GM12892 (cell line): Measurements from ENCODE around the gene PRDM15.

Source experiments
- POLR2A ChIP-seq: IDR thresholded peaks from 2 replicates; pipeline ENCODE4 v1.6.1; 2011; ENCODE audit warnings: low read depth, low read length, control low read depth
- POLR2AphosphoS5 ChIP-seq: IDR thresholded peaks from 2 replicates; pipeline ENCODE4 v1.6.1; 2011; ENCODE audit warnings: low read depth, low read length, control low read depth
- TAF1 ChIP-seq: IDR thresholded peaks from 2 replicates; pipeline ENCODE4 v1.6.1; 2011; ENCODE audit warnings: low read depth, mild to moderate bottlenecking, control low read depth, low read length, borderline replicate concordance

DNA sequence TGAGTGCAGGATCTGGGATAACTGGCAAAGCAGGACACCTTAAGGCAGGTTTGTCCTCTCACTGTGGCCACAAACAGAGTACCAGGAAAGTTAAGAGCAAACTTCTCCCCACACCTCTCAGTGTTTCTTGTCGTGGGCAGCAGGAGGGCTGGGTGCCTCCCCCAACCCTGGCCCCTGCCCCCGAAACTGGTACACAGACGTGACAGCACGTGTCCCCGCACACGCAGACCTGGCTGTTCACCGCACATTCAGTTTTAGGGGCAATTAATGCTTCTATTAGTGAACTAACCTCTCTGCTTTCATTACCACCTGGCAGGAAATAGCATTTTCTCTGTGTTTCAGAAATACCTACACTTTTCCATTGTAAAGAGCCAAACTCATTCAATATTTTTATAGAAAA is 79.4 kb downstream of the PRDM15 start:
- TF ChIP-seq POLR2A, result no peak
- no peak for TF ChIP-seq POLR2AphosphoS5
- TF ChIP-seq TAF1, result no peak
